ENCODE measurements around the gene SRM. TPM values are rescaled to one million over a fixed set of nuclear protein-coding genes. Genes with fewer than 3 reads are reported as not detected.
A peak's percentile ranks its signal among the peaks of the same experiment; 100 is the strongest.

The SRM gene
- total and polyA plus RNA-seq, 2 of the 13 experiments (the other 11 are each of a cell fraction or from before 2014, with no cell fraction given), result 27.9 to 31.8 TPM

- TF ChIP-seq PRDM10 (CRISPR knock-in tag; IDR thresholded peaks at IDR 0.05; ENCODE audit: low read depth), result peak; percentile 99
- TF ChIP-seq TSC22D2 (CRISPR knock-in tag; IDR thresholded peaks at IDR 0.05; ENCODE audit: borderline replicate concordance), result peak; percentile 61; the same call in 1 of the 2 replicates
- TF ChIP-seq ARNT (IDR thresholded peaks at IDR 0.05), result no peak
- TF ChIP-seq CREB3 (CRISPR knock-in tag; IDR thresholded peaks at IDR 0.05), result no peak
- TF ChIP-seq POGZ (CRISPR knock-in tag; IDR thresholded peaks at IDR 0.05), result peak; percentile 72; the same call in 1 of the 2 replicates
- TF ChIP-seq PAX8 (CRISPR knock-in tag; IDR thresholded peaks at IDR 0.05; ENCODE audit: borderline replicate concordance), result peak; percentile 98; the same call in 1 of the 2 replicates
- peak; percentile 49; the same call in 1 of the 2 replicates for TF ChIP-seq REPIN1 (CRISPR knock-in tag; IDR thresholded peaks at IDR 0.05; ENCODE audit: borderline replicate concordance, low read depth)
- TF ChIP-seq ZNF142 (CRISPR knock-in tag; IDR thresholded peaks at IDR 0.05), result peak; percentile 50; the same call in 1 of the 2 replicates
- TF ChIP-seq NONO (IDR thresholded peaks at IDR 0.05), result no peak
- TF ChIP-seq NONO (CRISPR knock-in tag; conservative IDR thresholded peaks at IDR 0.05), result peak; percentile 79
- TF ChIP-seq CENPT (CRISPR knock-in tag; IDR thresholded peaks at IDR 0.05; ENCODE audit: low read depth), result 0 out of 2 replicates have a peak, but pooled peaks have one; percentile 39
- TF ChIP-seq BCLAF1 (IDR thresholded peaks at IDR 0.05), result no peak
- TF ChIP-seq ZMYM2 (CRISPR knock-in tag; IDR thresholded peaks at IDR 0.05), result no peak
- TF ChIP-seq PCBP1 (IDR thresholded peaks at IDR 0.05; ENCODE audit: borderline replicate concordance, low read depth, low read length), result peak; percentile 85; the same call in 1 of the 2 replicates
Measured at GRCh38 chr1:11012260-11013159, 47.3 kb downstream of the SRM start, which contains the start of gene TARDBP (continued).
